Endothelial cell of umbilical vein (primary cell): ENCODE results near the gene ACOT7. TPM values are rescaled to one million over a fixed set of nuclear protein-coding genes. Genes with fewer than 3 reads are reported as not detected.

Experiments
- BruUV-seq: library from RNA; stranded (reverse); fragments of 400-500 nt; replicated peaks from 2 replicates; lab custom pipeline; 2021; lab: Mats Ljungman, UMichigan
- CTCF ChIA-PET: fragments of 300-600, 350-600 bp; sonication (Branson Sonifier 250); formaldehyde crosslinking; loops from one replicate; lab custom pipeline; 2021; ENCODE audit warnings: antibody characterized with exemption, inconsistent platforms; lab: Charles Lee
- POLR2A ChIA-PET: fragments of 300-600, 350-600 bp; sonication (Branson Sonifier 250); formaldehyde crosslinking; loops from one replicate; lab custom pipeline; 2021; ENCODE audit warnings: antibody characterized with exemption, inconsistent platforms; lab: Charles Lee
- DNase-seq: peaks from one replicate; pipeline ENCODE4 v3.0.0-alpha.2; 2011; ENCODE audit warnings: low read depth, low spot score
- FAIRE-seq: peaks from 2 replicates; lab custom pipeline; 2011; peaks lifted over from hg19 to GRCh38; lab: Jason Lieb, UNC
- H2AFZ ChIP-seq: 2 replicates; pipeline ENCODE4 v1.6.0; 2012; ENCODE audit warnings: low read depth, low read length, control low read depth, inconsistent platforms
- H3K27ac ChIP-seq: 2 replicates; pipeline ENCODE4 v1.5.1; 2011; ENCODE audit warnings: low read depth, mild to moderate bottlenecking, control low read depth, low read length, moderate library complexity; ENCODE audit not compliant: insufficient read depth
- H3K27me3 ChIP-seq, 2 experiments: 2 replicates each; pipeline versions ENCODE4 v1.6.0 to v1.6.1; 2011; ENCODE audit warnings: low read length in 2 of 2, mixed read lengths in 1 of 2; ENCODE audit not compliant: control insufficient read depth in 2 of 2, insufficient read depth in 2 of 2
- H3K36me3 ChIP-seq, 2 experiments: 2 replicates in 1 of 2; 3 replicates in 1 of 2; pipeline ENCODE4 v1.5.1; 2011; ENCODE audit warnings: low read length in 2 of 2, mild to moderate bottlenecking in 1 of 2, moderate library complexity in 1 of 2; ENCODE audit not compliant: control insufficient read depth in 2 of 2, insufficient read depth in 2 of 2; ENCODE audit errors: extremely low read depth in 1 of 2
- H3K4me1 ChIP-seq: 3 replicates; pipeline ENCODE4 v1.5.1; 2011; ENCODE audit warnings: mild to moderate bottlenecking, low read length; ENCODE audit not compliant: control insufficient read depth, insufficient read depth; ENCODE audit errors: extremely low read depth
- H3K4me2 ChIP-seq: 2 replicates; pipeline ENCODE4 v1.6.1; 2011; ENCODE audit warnings: low read length, control low read depth, mixed read lengths; ENCODE audit not compliant: insufficient read depth
- H3K4me3 ChIP-seq, 3 experiments: fragments of 200-600 bp in 1 of 3; sonication (generic), shearing (Covaris generic) in 1 of 3; replicated peaks in 1 of 3; 2 replicates each; pipeline ENCODE4 v1.5.1; 2011 to 2016; ENCODE audit warnings: control low read depth in 3 of 3, low read length in 3 of 3, mild to moderate bottlenecking in 2 of 3, inconsistent platforms in 1 of 3, low read depth in 1 of 3, moderate library complexity in 1 of 3; ENCODE audit not compliant: insufficient read depth in 1 of 3
- H3K79me2 ChIP-seq: 2 replicates; pipeline ENCODE4 v1.6.0; 2012; ENCODE audit warnings: low read length, inconsistent platforms; ENCODE audit not compliant: control insufficient read depth, insufficient read depth
- H3K9ac ChIP-seq: replicated peaks from 2 replicates; pipeline ENCODE3; 2011; ENCODE audit warnings: low read length, control low read depth; ENCODE audit not compliant: insufficient read depth; ENCODE audit errors: extremely low read depth
- H3K9me1 ChIP-seq: replicated peaks from 3 replicates; pipeline ENCODE4 v1.6.0; 2011; ENCODE audit warnings: mild to moderate bottlenecking, low read length; ENCODE audit not compliant: control insufficient read depth, insufficient read depth; ENCODE audit errors: extremely low read depth
- H3K9me3 ChIP-seq: replicated peaks from 2 replicates; pipeline ENCODE4 v1.5.1; 2012; ENCODE audit warnings: low read length, inconsistent platforms; ENCODE audit not compliant: control insufficient read depth, insufficient read depth
- H4K20me1 ChIP-seq: replicated peaks from 2 replicates; pipeline ENCODE3; 2011; ENCODE audit warnings: mild to moderate bottlenecking, low read length; ENCODE audit not compliant: control insufficient read depth, insufficient read depth; ENCODE audit errors: extremely low read depth
- CTCF ChIP-seq, 2 donors: IDR thresholded peaks; 1 replicate in 1 of 2; 2 replicates in 1 of 2; pipeline ENCODE4 v1.5.1; 2011; ENCODE audit warnings: low read length in 2 of 2, mild to moderate bottlenecking in 2 of 2, moderate library complexity in 2 of 2, control low read depth in 1 of 2, inconsistent platforms in 1 of 2, low read depth in 1 of 2; ENCODE audit not compliant: insufficient read depth in 1 of 2; ENCODE audit errors: extremely low read depth in 1 of 2
- EZH2 ChIP-seq: IDR thresholded peaks from 2 replicates; pipeline ENCODE4 v1.6.1; 2012; ENCODE audit warnings: borderline replicate concordance, low read depth, mild to moderate bottlenecking, moderate library complexity, low read length, inconsistent platforms; ENCODE audit not compliant: severe bottlenecking
- FOS ChIP-seq: IDR thresholded peaks from 2 replicates; pipeline ENCODE4 v1.6.1; 2011; ENCODE audit warnings: mild to moderate bottlenecking, low read length, moderate library complexity, borderline replicate concordance; ENCODE audit not compliant: insufficient read depth
- GATA2 ChIP-seq: IDR thresholded peaks from 2 replicates; pipeline ENCODE4 v1.7.0; 2011; ENCODE audit warnings: low read depth, mild to moderate bottlenecking, moderate library complexity, mixed read lengths, low read length; ENCODE audit not compliant: insufficient read length, insufficient read depth
- JUN ChIP-seq: IDR thresholded peaks from 2 replicates; pipeline ENCODE4 v1.6.1; 2011; ENCODE audit warnings: borderline replicate concordance, low read depth; ENCODE audit not compliant: insufficient read length, insufficient read depth
- MAX ChIP-seq: IDR thresholded peaks from 2 replicates; pipeline ENCODE4 v1.6.1; 2011; ENCODE audit not compliant: insufficient read depth, insufficient read length
- MYC ChIP-seq: IDR thresholded peaks from one replicate; pipeline ENCODE4 v1.6.1; 2011; ENCODE audit warnings: mild to moderate bottlenecking, low read depth, low read length
- POLR2A ChIP-seq: IDR thresholded peaks from 2 replicates; pipeline ENCODE4 v1.6.1; 2012; ENCODE audit warnings: low read depth, mild to moderate bottlenecking, control low read depth, low read length
- POLR2AphosphoS5 ChIP-seq: IDR thresholded peaks from 2 replicates; pipeline ENCODE4 v1.6.1; 2012; ENCODE audit warnings: low read depth, mild to moderate bottlenecking, control low read depth, low read length, moderate library complexity; ENCODE audit not compliant: insufficient read depth
- dilution Hi-C: fragments of 300-500 bp; cut with MboI; formaldehyde crosslinking; loops from one replicate; pipeline ENCODE4 v1.15.0; 2019; ENCODE audit warnings: low sequenced_read_pairs; ENCODE audit not compliant: extremely low pct_ligation_motif_present
- intact Hi-C: fragments of 100-400 bp; cut with micrococcal nuclease; formaldehyde crosslinking; loops from one replicate; pipeline ENCODE4 v1.10.0; 2022
- polyA plus RNA-seq, 4 experiments: library from polyadenylated mRNA; depleted of rRNA in 3 of 4; stranded (reverse) in 3 of 4; unstranded in 1 of 4; fragments of >200 nt; gene quantifications; 2 replicates each; pipeline versions ENCODE4 v1.2.1 to v1.2.3, GENCODE V29; 2011 to 2012; ENCODE audit warnings: missing spikeins in 1 of 4
- total RNA-seq: library from RNA; stranded (reverse); gene quantifications from 2 replicates; pipeline ENCODE4 v1.2.3, GENCODE V29; 2021

ACOT7 gene
- total and polyA plus RNA-seq, 2 donors (not counting 3 experiments of a cell fraction or from before 2014, with no cell fraction given): 69.4 to 105 TPM

- H3K79me2 ChIP-seq: no peaks in the 10 kb centered on the region
- no peaks in the 10 kb centered on the region for H3K36me3 ChIP-seq
- H3K4me1 ChIP-seq: no peaks in the 10 kb centered on the region
Measured at GRCh38 chr1:6298530-6298929, 95.0 kb downstream of the ACOT7 start.

More at GRCh38 chr1:6298530-6298929, 95.0 kb downstream of the ACOT7 start:
- Histone ChIP-seq H3K4me3 (no peak overlapping the region), H4K20me1 (no peaks in the 10 kb centered on the region), H3K9me1 (no peaks in the 10 kb centered on the region), H3K9ac (no peak overlapping the region), H3K27me3 (no peaks in the 10 kb centered on the region), H3K9me3 (no peaks in the 10 kb centered on the region), H3K4me2 (no peak overlapping the region), H3K27ac (no peak overlapping the region), H2AFZ (no peak overlapping the region)
- ChIA-PET CTCF (no interaction called here), POLR2A (no interaction called here)
- intact Hi-C loops: no loop called here
- BruUV-seq: no TSS peak
- TF ChIP-seq JUN (no peak), MAX (no peak), MYC (no peak), EZH2 (no peak), FOS (no peak), POLR2A (no peak), CTCF (IDR thresholded peaks at IDR 0.05; ENCODE audit: extremely low read depth in 1 of 2, insufficient read depth in 1 of 2, low read depth in 1 of 2, low read length in 2 of 2) (no peak), GATA2 (no peak), POLR2AphosphoS5 (no peak)
- DNase-seq (no peak), FAIRE-seq (no peak)
- dilution Hi-C loops: no loop called here
